HCT116 (cell line): ENCODE data around the gene RHBDD3. TPM values are rescaled to one million over a fixed set of nuclear protein-coding genes. Genes with fewer than 3 reads are reported as not detected.

Source experiments
- ATAC-seq: fragments of 200-7000 bp; cut with Tn5 transposase; 2 replicates; pipeline ENCODE4 v1.9.1; 2020; ENCODE audit warnings: mild to moderate bottlenecking, moderate library complexity
- BruUV-seq: library from RNA; stranded (reverse); fragments of 400-500 nt; replicated peaks from 2 replicates; lab custom pipeline; 2021; lab: Mats Ljungman, UMichigan
- CTCF ChIA-PET: fragments of 300-600 bp; sonication (Branson Sonifier 250); formaldehyde crosslinking; loops from one replicate; lab custom pipeline; 2021; ENCODE audit warnings: antibody characterized with exemption; lab: Charles Lee
- POLR2A ChIA-PET: fragments of 300-600, 350-600 bp; sonication (Branson Sonifier 250); formaldehyde crosslinking; loops from one replicate; lab custom pipeline; 2021; ENCODE audit warnings: antibody characterized with exemption; lab: Charles Lee
- RAD21 ChIA-PET, 2 experiments: fragments of 300-600 bp; sonication (Branson Sonifier 250); formaldehyde crosslinking; loops; one replicate each; lab custom pipeline; 2023; ENCODE audit warnings: low total read pairs in 2 of 2; ENCODE audit not compliant: uncharacterized antibody in 2 of 2, unreplicated experiment in 2 of 2, low non-redundant PET in 1 of 2; lab: Charles Lee
- DNase-seq: peaks from one replicate; pipeline ENCODE4 v3.0.0-alpha.2; 2010; ENCODE audit warnings: low read depth, low spot score
- H2AFZ ChIP-seq: fragments of 200-600 bp; shearing (Covaris generic), sonication (generic); 2 replicates; pipeline ENCODE4 v1.6.1; 2017; ENCODE audit warnings: low read depth, mixed run types, mixed read lengths, antibody characterized with exemption, low read length; ENCODE audit not compliant: poor library complexity, severe bottlenecking
- H3K27ac ChIP-seq: 2 replicates; pipeline ENCODE4 v1.5.1; 2012; ENCODE audit warnings: low read depth, low read length
- H3K27me3 ChIP-seq: fragments of 200-600 bp; sonication (generic); 2 replicates; pipeline ENCODE4 v1.6.1; 2016; ENCODE audit warnings: mixed run types, low read length, mixed read lengths; ENCODE audit not compliant: insufficient read depth
- H3K36me3 ChIP-seq, 2 experiments: fragments of 200-500 bp in 1 of 2; fragments of 200-600 bp in 1 of 2; sonication (Bioruptor generic) in 1 of 2; sonication (generic) in 1 of 2; 2 replicates each; pipeline versions ENCODE4 v1.5.1 to v1.6.1; 2014 to 2016; ENCODE audit warnings: low read length in 2 of 2, inconsistent platforms in 1 of 2, mixed read lengths in 1 of 2, mixed run types in 1 of 2; ENCODE audit not compliant: insufficient read depth in 2 of 2, control insufficient read depth in 1 of 2
- H3K4me1 ChIP-seq, 2 experiments: fragments of 200-600 bp in 1 of 2; sonication (generic) in 1 of 2; 2 replicates each; pipeline versions ENCODE4 v1.5.1 to v1.6.1; 2012 to 2017; ENCODE audit warnings: low read length in 2 of 2, inconsistent platforms in 1 of 2, mild to moderate bottlenecking in 1 of 2, mixed read lengths in 1 of 2, mixed run types in 1 of 2, moderate library complexity in 1 of 2; ENCODE audit not compliant: insufficient read depth in 2 of 2, control insufficient read depth in 1 of 2
- H3K4me2 ChIP-seq: fragments of 200-600 bp; sonication (generic); 2 replicates; pipeline ENCODE4 v1.6.1; 2017; ENCODE audit warnings: mixed run types, low read length, mixed read lengths
- H3K4me3 ChIP-seq, 2 experiments: fragments of 200-600 bp in 1 of 2; sonication (generic) in 1 of 2; replicated peaks in 1 of 2; 2 replicates each; pipeline ENCODE4 v1.5.1; 2011 to 2016; ENCODE audit warnings: low read length in 2 of 2, control low read depth in 1 of 2, low read depth in 1 of 2, mild to moderate bottlenecking in 1 of 2, mixed read lengths in 1 of 2, mixed run types in 1 of 2
- H3K79me2 ChIP-seq: fragments of 200-600 bp; sonication (generic); 2 replicates; pipeline ENCODE4 v1.6.1; 2017; ENCODE audit warnings: mild to moderate bottlenecking, mixed run types, low read length, moderate library complexity, mixed read lengths; ENCODE audit not compliant: insufficient read depth
- H3K9ac ChIP-seq: fragments of 200-600 bp; sonication (generic); 2 replicates; pipeline ENCODE4 v1.6.1; 2016; ENCODE audit warnings: low read length, mixed read lengths
- H3K9me2 ChIP-seq: fragments of 200-600 bp; sonication (generic), shearing (Covaris generic); 2 replicates; pipeline ENCODE4 v1.6.1; 2017; ENCODE audit warnings: mixed run types, mild to moderate bottlenecking, moderate library complexity; ENCODE audit not compliant: insufficient read depth
- H3K9me3 ChIP-seq, 2 experiments: fragments of 200-500 bp in 1 of 2; fragments of 200-600 bp in 1 of 2; sonication (Bioruptor generic) in 1 of 2; sonication (generic) in 1 of 2; 2 replicates each; pipeline ENCODE4 v1.6.1; 2014 to 2017; ENCODE audit warnings: low read length in 2 of 2, mixed read lengths in 2 of 2, inconsistent platforms in 1 of 2, low read depth in 1 of 2, mild to moderate bottlenecking in 1 of 2, mixed run types in 1 of 2, moderate library complexity in 1 of 2; ENCODE audit not compliant: control insufficient read depth in 1 of 2, insufficient read depth in 1 of 2
- H4K20me1 ChIP-seq: fragments of 200-600 bp; sonication (generic), shearing (Covaris generic); 2 replicates; pipeline ENCODE4 v1.6.1; 2017; ENCODE audit warnings: mixed run types, mild to moderate bottlenecking, moderate library complexity; ENCODE audit not compliant: insufficient read depth
- CBX3 ChIP-seq: IDR thresholded peaks from 2 replicates; pipeline ENCODE4 v1.6.1; 2012; ENCODE audit warnings: low read depth
- CTCF ChIP-seq, 3 experiments: fragments of 200-600 bp in 1 of 3; sonication (generic) in 1 of 3; IDR thresholded peaks in 2 of 3; conservative IDR thresholded peaks in 1 of 3; 2 replicates each; pipeline ENCODE4 v1.5.1; 2012 to 2017; ENCODE audit warnings: low read depth in 2 of 3, low read length in 2 of 3, antibody characterized with exemption in 1 of 3, borderline replicate concordance in 1 of 3, control low read depth in 1 of 3, mild to moderate bottlenecking in 1 of 3, mixed read lengths in 1 of 3, mixed run types in 1 of 3, moderate library complexity in 1 of 3; ENCODE audit not compliant: insufficient read depth in 1 of 3
- EGR1 ChIP-seq: IDR thresholded peaks from 2 replicates; pipeline ENCODE4 v1.6.1; 2012; ENCODE audit warnings: low read depth
- ELF1 ChIP-seq: IDR thresholded peaks from 2 replicates; pipeline ENCODE4 v1.6.1; 2012; ENCODE audit warnings: low read depth, borderline replicate concordance
- EZH2 ChIP-seq: fragments of 200-600 bp; sonication (generic); IDR thresholded peaks from 2 replicates; pipeline ENCODE4 v1.6.1; 2017; ENCODE audit warnings: antibody characterized with exemption, mixed run types
- EZH2phosphoT487 ChIP-seq: fragments of 200-600 bp; IDR thresholded peaks from 2 replicates; pipeline ENCODE4 v1.6.1; 2018; ENCODE audit warnings: antibody characterized with exemption, borderline replicate concordance
- FOSL1 ChIP-seq: IDR thresholded peaks from 2 replicates; pipeline ENCODE4 v1.6.1; 2012; ENCODE audit warnings: low read depth
- JUND ChIP-seq: IDR thresholded peaks from 2 replicates; pipeline ENCODE4 v1.6.1; 2012
- POLR2A ChIP-seq: IDR thresholded peaks from 2 replicates; pipeline ENCODE4 v1.7.0; 2011; ENCODE audit warnings: borderline replicate concordance; ENCODE audit not compliant: insufficient read depth, insufficient read length; ENCODE audit errors: extremely low read depth
- POLR2AphosphoS5 ChIP-seq: IDR thresholded peaks from 2 replicates; pipeline ENCODE4 v1.6.1; 2011; ENCODE audit warnings: mild to moderate bottlenecking, low read depth, low read length, moderate library complexity
- RAD21 ChIP-seq: IDR thresholded peaks from 2 replicates; pipeline ENCODE4 v1.6.1; 2012; ENCODE audit warnings: low read depth, mild to moderate bottlenecking
- REST ChIP-seq: IDR thresholded peaks from 2 replicates; pipeline ENCODE4 v1.6.1; 2012; ENCODE audit warnings: low read depth
- SIN3A ChIP-seq: IDR thresholded peaks from 2 replicates; pipeline ENCODE4 v1.6.1; 2012; ENCODE audit warnings: low read depth
- SP1 ChIP-seq: IDR thresholded peaks from 2 replicates; pipeline ENCODE4 v1.6.1; 2012; ENCODE audit warnings: low read depth
- SRF ChIP-seq: IDR thresholded peaks from 2 replicates; pipeline ENCODE4 v1.6.1; 2012; ENCODE audit warnings: low read depth
- TCF7L2 ChIP-seq: IDR thresholded peaks from 2 replicates; pipeline ENCODE4 v1.7.0; 2011; ENCODE audit warnings: borderline replicate concordance, inconsistent platforms; ENCODE audit not compliant: insufficient read depth, insufficient read length; ENCODE audit errors: extremely low read depth
- YY1 ChIP-seq: IDR thresholded peaks from 2 replicates; pipeline ENCODE4 v1.6.1; 2011; ENCODE audit warnings: low read length, low read depth, moderate library complexity, mild to moderate bottlenecking; ENCODE audit not compliant: insufficient replicate concordance; ENCODE audit errors: extremely low read depth
- ZBTB33 ChIP-seq: IDR thresholded peaks from 2 replicates; pipeline ENCODE4 v1.6.1; 2011; ENCODE audit warnings: mild to moderate bottlenecking, low read length, moderate library complexity; ENCODE audit not compliant: insufficient replicate concordance; ENCODE audit errors: extremely low read depth
- ZFX ChIP-seq: fragments of 450-650 bp; IDR thresholded peaks from 2 replicates; pipeline ENCODE4 v1.6.1; 2017
- ZNF274 ChIP-seq: fragments of 200-500 bp; sonication (Bioruptor generic); IDR thresholded peaks from 2 replicates; pipeline ENCODE4 v1.6.1; 2014; ENCODE audit warnings: mild to moderate bottlenecking, low read depth, low read length, inconsistent platforms
- intact Hi-C: fragments of 100-400 bp; cut with micrococcal nuclease; formaldehyde crosslinking; loops from 2 replicates; pipeline ENCODE4 v1.10.0; 2022
- total RNA-seq: library from RNA; stranded (reverse); gene quantifications from one replicate; pipeline ENCODE4 v1.2.1, GENCODE V29; 2021; ENCODE audit not compliant: unreplicated experiment

Gene RHBDD3
- total RNA-seq, 1 experiment from 2014 or later, result 30.2 TPM

- no peaks in the 10 kb centered on the region for H3K27me3 ChIP-seq
- H3K36me3 ChIP-seq, result no peaks in the 10 kb centered on the region
- no peaks in the 10 kb centered on the region for H4K20me1 ChIP-seq
- ChIA-PET POLR2A (no interaction called here), RAD21 (no interaction called here), CTCF (no interaction called here)
- ATAC-seq, result no peak
- no peaks in the 10 kb centered on the region for H3K9me2 ChIP-seq
- no peak overlapping the region for H3K27ac ChIP-seq
- TF ChIP-seq POLR2A (no peak), CBX3 (no peak), ELF1 (no peak), REST (no peak), JUND (no peak), ZFX (no peak), TCF7L2 (no peak), FOSL1 (no peak), SRF (no peak), EZH2 (no peak), EGR1 (no peak), RAD21 (no peak), ZNF274 (no peak), SIN3A (no peak), ZBTB33 (no peak), SP1 (no peak), CTCF (IDR thresholded peaks at IDR 0.05 in 2 of 3, conservative IDR thresholded peaks at IDR 0.05 in 1 of 3; ENCODE audit: borderline replicate concordance in 1 of 3, insufficient read depth in 1 of 3, low read depth in 2 of 3, low read length in 2 of 3) (no peak), EZH2phosphoT487 (no peak), YY1 (no peak), POLR2AphosphoS5 (no peak)
- DNase-seq, result no peak
- no peaks in the 10 kb centered on the region for H3K9me3 ChIP-seq
- no TSS peak for BruUV-seq
- no peaks in the 10 kb centered on the region for H3K79me2 ChIP-seq
- no peak overlapping the region for H2AFZ ChIP-seq
- no peaks in the 10 kb centered on the region for H3K4me1 ChIP-seq
- intact Hi-C loops, result no loop called here
- H3K9ac ChIP-seq, result no peak overlapping the region
- no peak overlapping the region for H3K4me2 ChIP-seq
- no peak overlapping the region for H3K4me3 ChIP-seq
These were observed 42.8 kb downstream of the RHBDD3 start for GRCh38 chr22:29224859-29225410.
